ENCODE results near the gene HHIPL1.

DNA sequence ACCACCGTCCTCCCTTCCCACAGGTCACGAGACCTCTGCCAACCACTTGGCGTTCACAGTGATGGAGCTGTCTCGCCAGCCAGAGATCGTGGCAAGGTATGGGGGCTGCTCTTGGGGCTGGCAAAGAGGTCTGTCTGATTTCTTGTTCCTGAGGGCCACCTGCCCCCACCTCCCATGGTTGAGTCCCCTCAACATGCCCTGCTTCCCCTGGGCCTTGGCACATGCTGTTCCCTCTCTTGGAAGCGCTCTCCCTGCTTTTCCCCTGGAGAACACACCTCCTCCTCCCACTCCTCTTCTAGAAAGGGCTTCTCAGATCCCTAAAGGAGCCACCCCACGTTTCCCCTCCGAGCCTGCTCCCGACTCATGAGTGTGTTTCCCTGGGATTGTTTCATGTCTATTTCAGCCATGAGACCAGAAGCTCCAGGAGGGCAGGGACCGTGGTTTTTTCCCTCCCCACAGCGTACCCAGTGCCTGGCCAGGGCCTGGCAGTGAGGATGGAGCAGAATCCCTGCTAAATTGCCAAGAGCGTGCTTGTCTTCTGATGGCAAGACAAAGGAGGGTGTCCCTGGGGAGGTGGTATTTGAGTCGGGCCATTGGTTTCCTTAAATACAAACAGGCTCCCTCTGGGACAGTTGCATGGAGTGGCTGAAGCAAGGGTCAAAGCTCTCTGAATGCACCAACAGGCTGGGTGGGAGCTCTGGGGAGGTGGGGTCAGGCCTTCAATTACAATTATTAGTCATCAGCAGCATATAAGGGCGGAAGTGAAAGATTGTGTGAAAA is 73.3 kb downstream of the HHIPL1 start:
- TF ChIP-seq CTCF (IDR thresholded peaks at IDR 0.05), result no peak
- TF ChIP-seq ZFX (IDR thresholded peaks at IDR 0.05; ENCODE audit: borderline replicate concordance), result no peak
